ENCODE data around the gene CPZ. TPM values are rescaled to one million over a fixed set of nuclear protein-coding genes. Genes with fewer than 3 reads are reported as not detected.

CPZ gene
- polyA plus RNA-seq, 3 donors from 2014 or later: not detected

DNA sequence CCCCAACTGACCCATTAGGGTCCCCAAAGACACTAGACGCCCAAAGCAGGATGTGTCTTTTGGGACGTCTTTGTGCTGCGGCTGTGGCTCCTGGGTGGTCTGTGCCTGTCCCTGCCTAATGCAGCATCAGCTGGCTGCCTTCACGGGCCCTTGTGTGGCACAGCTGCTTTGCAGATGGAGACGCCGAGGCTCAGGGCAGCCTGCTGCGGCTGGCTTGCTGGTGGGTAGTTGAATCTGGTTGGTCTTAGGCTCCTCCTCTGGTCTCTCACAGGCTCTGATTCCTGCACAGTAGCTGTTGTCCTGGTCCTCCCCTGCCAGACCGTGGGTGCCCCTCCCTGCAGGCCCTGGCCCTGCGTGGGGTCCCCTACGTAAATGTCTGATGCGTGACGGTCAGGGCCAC is 8.1 kb downstream of the CPZ start:
- Mint-ChIP-seq H3K4me1 (no peaks in the 10 kb centered on the region), H3K27ac (no peak overlapping the region)

DNA sequence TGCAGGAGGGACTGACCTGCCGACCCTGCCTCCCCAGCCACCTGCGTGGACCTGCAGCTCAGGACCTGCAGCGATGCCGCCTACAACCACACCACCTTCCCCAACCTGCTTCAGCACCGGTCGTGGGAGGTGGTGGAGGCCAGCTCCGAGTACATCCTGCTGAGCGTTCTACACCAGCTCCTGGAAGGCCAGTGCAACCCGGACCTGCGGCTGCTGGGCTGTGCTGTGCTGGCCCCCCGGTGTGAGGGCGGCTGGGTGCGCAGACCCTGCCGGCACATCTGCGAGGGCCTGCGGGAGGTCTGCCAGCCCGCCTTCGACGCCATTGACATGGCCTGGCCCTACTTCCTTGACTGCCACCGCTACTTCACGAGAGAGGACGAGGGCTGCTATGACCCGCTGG is 8.5 kb downstream of the CPZ start:
- H3K4me1 Mint-ChIP-seq: no peaks in the 10 kb centered on the region
- no peak overlapping the region for H3K4me3 Mint-ChIP-seq
- no peaks in the 10 kb centered on the region for H3K27me3 Mint-ChIP-seq (ENCODE audit: low read depth in 3 of 3)
- no peak for DNase-seq
- no peak overlapping the region for H3K27ac Mint-ChIP-seq
- no peaks in the 10 kb centered on the region for H3K36me3 Mint-ChIP-seq
- H3K9me3 Mint-ChIP-seq: no peaks in the 10 kb centered on the region

More for the DNA sequence above, 8.1 kb downstream of the CPZ start:
- no peaks in the 10 kb centered on the region for H3K36me3 Mint-ChIP-seq
- H3K9me3 Mint-ChIP-seq: no peaks in the 10 kb centered on the region
- no peaks in the 10 kb centered on the region for H3K27me3 Mint-ChIP-seq (ENCODE audit: low read depth in 3 of 3)
- no peak for DNase-seq
- H3K4me3 Mint-ChIP-seq: no peak overlapping the region

DNA sequence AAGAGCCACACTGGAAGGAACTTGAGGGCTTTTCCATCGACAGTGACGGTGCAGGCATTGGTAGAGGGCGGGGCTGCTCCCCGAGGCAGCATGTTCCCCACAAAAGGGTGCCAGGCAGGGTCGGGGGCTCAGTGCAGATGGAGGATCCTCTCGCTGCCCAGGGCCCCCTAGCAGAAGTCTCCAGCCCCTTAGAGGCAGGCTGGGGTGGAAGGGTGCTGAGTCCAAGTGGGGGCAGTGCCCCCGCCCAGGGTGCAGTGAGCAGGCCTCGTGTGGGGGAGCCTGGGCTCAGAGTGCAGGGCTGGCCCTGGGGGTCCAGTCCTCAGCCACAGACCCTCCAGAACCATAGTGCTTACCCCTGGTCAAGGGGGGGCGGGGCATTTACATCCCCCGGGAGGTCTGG is 9.0 kb downstream of the CPZ start:
- Mint-ChIP-seq H3K9me3 (no peaks in the 10 kb centered on the region), H3K4me3 (no peak overlapping the region), H3K4me1 (no peaks in the 10 kb centered on the region), H3K36me3 (no peaks in the 10 kb centered on the region), H3K27ac (no peak overlapping the region), H3K27me3 (ENCODE audit: low read depth in 3 of 3) (no peaks in the 10 kb centered on the region)
- DNase-seq: no peak

DNA sequence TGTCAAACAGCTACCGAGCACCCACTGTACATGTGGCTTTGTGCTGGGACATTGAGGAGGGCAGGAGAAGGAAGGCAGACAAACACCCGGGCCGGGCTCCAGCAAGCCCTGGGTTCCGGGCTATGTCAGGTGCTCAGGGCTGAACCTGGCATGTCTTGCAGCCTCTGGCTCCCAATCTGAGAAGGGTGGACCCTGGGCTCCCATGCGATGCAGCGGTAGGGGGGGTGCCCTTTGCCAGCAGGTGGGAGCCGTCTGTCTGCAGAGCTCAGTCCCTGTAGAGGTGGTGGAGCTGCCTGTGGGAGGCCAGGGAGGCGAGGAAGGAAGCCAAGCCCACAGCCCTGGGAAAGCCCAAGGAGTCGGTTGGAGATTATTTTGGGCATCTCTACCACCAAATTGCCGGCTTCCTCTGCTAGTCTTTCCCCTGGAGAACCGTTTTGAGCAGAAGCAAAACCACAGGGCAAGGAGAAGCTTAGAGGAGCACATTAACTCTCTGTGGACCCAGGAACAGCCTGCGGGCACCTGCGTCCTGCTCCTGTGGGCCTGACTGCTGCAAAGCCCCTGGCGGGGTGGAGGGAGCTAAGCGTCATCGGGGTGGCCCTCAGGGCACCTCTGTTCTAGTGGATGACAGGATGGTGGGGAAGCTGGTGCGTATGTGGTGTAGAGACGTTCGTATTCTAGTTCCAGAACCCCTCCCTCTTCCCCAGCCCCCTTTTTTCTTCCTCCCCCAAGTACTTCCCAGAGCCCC is 10.3 kb downstream of the CPZ start:
- no peaks in the 10 kb centered on the region for H3K4me1 Mint-ChIP-seq
- no peak overlapping the region for H3K27ac Mint-ChIP-seq
- no peak overlapping the region for H3K4me3 Mint-ChIP-seq
- no peaks in the 10 kb centered on the region for H3K36me3 Mint-ChIP-seq
- DNase-seq: no peak
- no peaks in the 10 kb centered on the region for H3K9me3 Mint-ChIP-seq
- H3K27me3 Mint-ChIP-seq (ENCODE audit: low read depth in 3 of 3): no peaks in the 10 kb centered on the region

DNA sequence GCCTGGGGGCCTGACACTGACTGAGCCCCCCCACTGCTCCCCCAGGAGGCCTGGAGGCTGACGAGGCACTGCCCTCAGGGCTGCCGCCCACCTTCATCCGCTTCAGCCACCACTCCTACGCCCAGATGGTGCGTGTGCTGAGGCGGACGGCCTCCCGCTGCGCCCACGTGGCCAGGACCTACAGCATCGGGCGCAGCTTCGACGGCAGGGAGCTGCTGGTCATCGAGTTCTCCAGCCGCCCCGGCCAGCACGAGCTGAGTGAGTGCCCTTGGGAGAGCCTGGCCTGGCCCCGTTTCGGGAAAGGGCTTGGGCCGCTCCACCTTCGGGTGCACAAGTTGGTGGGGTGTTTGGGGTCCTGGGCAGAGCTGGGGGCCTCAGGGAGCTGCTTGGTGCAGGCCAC is 11.4 kb downstream of the CPZ start:
- no peaks in the 10 kb centered on the region for H3K36me3 Mint-ChIP-seq
- no peak overlapping the region for H3K27ac Mint-ChIP-seq
- H3K27me3 Mint-ChIP-seq (ENCODE audit: low read depth in 3 of 3): no peaks in the 10 kb centered on the region
- no peaks in the 10 kb centered on the region for H3K4me1 Mint-ChIP-seq
- no peaks in the 10 kb centered on the region for H3K9me3 Mint-ChIP-seq
- no peak overlapping the region for H3K4me3 Mint-ChIP-seq
- no peak for DNase-seq

DNA sequence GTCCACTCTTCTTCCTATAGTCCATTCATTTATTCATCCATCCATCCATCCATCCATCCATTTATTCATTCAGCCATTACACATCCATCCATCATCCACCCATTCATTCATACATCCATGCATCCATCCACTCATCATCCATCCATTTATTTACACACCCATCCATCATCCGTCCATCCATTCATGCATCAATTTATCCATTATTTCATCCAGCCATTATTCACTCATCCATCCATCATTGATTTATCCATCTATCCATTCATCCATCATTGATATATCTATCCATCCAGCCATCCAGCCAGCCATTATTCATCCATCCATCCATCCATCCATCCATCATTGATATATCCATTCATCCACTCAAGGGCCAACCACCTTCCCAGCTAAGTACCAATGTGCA is 12.7 kb downstream of the CPZ start:
- no peaks in the 10 kb centered on the region for H3K4me1 Mint-ChIP-seq
- H3K4me3 Mint-ChIP-seq: no peak overlapping the region
- no peak for DNase-seq
- H3K9me3 Mint-ChIP-seq: no peaks in the 10 kb centered on the region
- H3K27ac Mint-ChIP-seq: no peak overlapping the region
- H3K27me3 Mint-ChIP-seq (ENCODE audit: low read depth in 3 of 3): peaks cover 0 to 2% (median 0%) of the 10 kb centered on the region in 3 donors
- no peaks in the 10 kb centered on the region for H3K36me3 Mint-ChIP-seq

DNA sequence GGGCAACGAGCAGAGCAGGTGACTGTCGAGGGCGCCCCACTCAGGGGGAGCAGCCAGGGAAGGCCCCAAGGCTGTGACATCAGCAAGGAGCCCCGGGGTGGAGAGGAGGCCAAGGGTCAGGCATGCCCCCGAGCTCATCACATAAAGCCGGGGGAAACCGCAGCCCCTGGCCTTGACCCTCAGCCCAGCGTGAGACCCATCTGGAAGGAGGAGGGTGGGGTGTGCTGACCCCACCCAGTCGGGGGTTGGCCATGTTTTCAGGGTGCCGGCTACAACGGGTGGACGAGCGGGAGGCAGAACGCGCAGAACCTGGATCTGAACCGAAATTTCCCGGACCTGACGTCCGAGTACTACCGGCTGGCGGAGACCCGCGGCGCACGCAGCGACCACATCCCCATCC is 13.9 kb downstream of the CPZ start:
- no peak overlapping the region for H3K27ac Mint-ChIP-seq
- DNase-seq: no peak
- no peak overlapping the region for H3K4me3 Mint-ChIP-seq
- no peaks in the 10 kb centered on the region for H3K36me3 Mint-ChIP-seq
- H3K4me1 Mint-ChIP-seq: no peaks in the 10 kb centered on the region
- peaks cover 0 to 5% (median 0%) of the 10 kb centered on the region in 3 donors for H3K27me3 Mint-ChIP-seq (ENCODE audit: low read depth in 3 of 3)
- H3K9me3 Mint-ChIP-seq: no peaks in the 10 kb centered on the region

DNA sequence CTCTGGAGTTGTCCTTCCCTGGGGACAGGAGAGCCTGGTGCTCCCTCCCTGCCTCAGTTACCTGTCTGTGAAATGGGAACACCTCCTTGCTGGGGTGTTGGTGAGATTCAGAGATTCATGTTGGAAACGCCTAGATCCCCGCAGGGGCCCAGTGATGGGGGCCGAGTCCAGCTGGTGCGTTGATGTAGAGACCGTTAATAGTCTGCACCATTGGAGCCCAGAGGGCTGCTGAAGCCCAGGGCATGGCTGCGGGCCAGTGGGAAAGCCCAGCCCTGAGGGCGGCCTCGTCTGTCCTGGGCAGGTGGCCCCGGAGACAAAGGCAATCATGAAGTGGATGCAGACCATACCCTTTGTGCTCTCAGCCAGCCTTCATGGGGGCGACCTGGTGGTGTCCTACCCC is 14.4 kb downstream of the CPZ start:
- H3K36me3 Mint-ChIP-seq: no peaks in the 10 kb centered on the region
- peaks cover 0 to 5% (median 0%) of the 10 kb centered on the region in 3 donors for H3K27me3 Mint-ChIP-seq (ENCODE audit: low read depth in 3 of 3)
- H3K4me3 Mint-ChIP-seq: no peak overlapping the region
- DNase-seq: no peak
- no peaks in the 10 kb centered on the region for H3K9me3 Mint-ChIP-seq
- H3K27ac Mint-ChIP-seq: no peak overlapping the region
- H3K4me1 Mint-ChIP-seq: no peaks in the 10 kb centered on the region

DNA sequence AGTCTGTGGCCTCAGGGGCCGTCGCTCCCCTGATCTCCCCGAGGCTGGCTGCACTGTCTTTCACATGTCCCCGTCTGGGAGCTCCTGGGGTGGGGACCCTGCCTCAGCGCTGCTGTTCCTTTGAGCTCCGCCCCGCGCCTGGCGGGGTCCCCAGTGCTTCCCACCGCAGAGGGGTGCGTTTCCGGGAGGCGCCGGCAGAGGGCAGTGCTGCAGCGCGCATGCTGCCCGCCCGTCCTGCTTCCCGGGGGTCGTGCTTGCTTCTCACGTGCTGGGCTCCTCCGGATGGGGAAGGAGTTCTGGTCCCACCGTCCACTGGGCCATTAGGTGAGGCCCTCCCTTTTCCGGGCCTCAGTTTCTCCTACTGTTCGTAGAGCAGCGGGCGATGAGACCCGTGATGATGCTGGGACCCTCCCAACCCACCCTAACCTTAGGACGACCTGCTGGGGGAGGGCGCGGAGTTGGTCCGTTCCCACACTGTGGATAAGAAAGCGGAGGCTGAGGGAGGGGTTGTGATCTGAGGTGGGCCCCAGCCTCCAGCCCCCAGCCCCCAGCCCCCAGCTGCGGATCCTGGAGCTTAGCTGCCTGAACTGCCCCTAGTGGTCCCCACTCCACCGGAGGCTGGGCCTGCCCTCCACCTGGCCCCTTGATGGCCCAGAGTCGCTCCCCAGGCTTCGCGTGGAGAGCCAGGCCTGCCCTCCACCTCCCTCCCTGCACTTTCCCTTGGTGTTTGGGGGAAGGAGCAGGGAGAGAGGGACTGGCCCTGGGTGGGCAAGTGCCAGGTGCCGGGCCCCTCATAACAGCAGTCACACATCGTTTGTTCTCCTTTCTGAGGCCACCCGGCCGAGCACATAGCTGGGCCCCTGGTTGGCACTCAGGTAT is 15.3 kb downstream of the CPZ start:
- DNase-seq: peak in 1 of 3 donors; percentile 21
- no peaks in the 10 kb centered on the region for H3K4me1 Mint-ChIP-seq
- H3K27ac Mint-ChIP-seq: no peak overlapping the region
- H3K36me3 Mint-ChIP-seq: no peaks in the 10 kb centered on the region
- no peaks in the 10 kb centered on the region for H3K9me3 Mint-ChIP-seq
- H3K27me3 Mint-ChIP-seq (ENCODE audit: low read depth in 3 of 3): peaks cover 0 to 5% (median 0%) of the 10 kb centered on the region in 3 donors
- no peak overlapping the region for H3K4me3 Mint-ChIP-seq

DNA sequence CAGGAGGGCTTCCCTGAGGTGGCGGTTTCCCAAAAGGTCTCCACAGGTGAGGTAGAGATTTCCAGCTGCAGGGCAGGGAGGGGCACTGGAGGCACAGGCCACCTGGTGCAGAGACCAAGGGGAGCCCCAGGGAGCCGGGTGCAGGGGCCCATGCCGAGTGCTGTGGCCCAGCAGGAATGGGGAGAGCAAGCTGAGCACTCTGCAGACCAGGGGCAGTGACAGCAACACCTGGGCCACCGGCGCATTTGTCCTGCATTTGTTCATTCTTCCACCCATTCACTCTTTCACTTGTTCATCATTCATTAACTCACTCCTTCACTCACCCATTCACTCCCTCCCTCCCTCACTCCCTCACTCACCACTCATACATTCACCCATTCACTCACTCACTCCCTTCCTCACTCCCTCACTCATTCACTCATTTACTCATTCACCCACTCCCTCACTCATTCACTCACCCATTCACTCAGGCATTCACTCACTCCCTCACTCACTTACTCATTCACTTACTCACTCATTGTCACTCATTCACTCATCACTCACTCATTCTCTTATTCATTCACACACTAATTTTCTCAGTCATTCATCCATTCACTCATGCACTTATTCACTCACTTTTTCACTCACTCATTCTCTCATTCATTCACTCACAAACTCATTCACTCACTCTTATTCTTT is 16.3 kb downstream of the CPZ start:
- Mint-ChIP-seq H3K4me3 (no peak overlapping the region), H3K36me3 (no peaks in the 10 kb centered on the region), H3K4me1 (no peaks in the 10 kb centered on the region), H3K9me3 (no peaks in the 10 kb centered on the region), H3K27ac (no peak overlapping the region), H3K27me3 (ENCODE audit: low read depth in 3 of 3) (peaks cover 0 to 5% (median 0%) of the 10 kb centered on the region in 3 donors)
- DNase-seq: no peak

DNA sequence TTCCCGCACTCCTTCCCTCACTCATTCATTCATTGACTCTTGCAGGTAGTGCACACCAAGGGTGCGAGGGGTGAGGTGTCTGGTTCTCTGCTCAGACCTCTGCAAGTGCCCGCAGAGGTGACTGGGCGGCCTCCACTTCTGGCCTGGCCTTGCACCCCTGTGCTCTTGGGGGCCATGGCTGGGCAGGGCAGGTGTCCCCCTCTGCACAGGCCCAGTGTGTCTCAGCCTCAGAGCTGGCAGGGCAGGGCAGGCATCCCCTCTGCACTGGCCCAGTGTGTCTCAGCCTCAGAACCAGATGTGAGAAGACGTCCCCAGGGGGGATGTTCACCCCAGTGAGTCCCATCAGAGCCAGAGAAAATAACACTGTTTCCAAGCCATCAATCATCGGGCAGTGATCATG is 16.8 kb downstream of the CPZ start:
- peaks cover 0 to 5% (median 0%) of the 10 kb centered on the region in 3 donors for H3K27me3 Mint-ChIP-seq (ENCODE audit: low read depth in 3 of 3)
- no peaks in the 10 kb centered on the region for H3K9me3 Mint-ChIP-seq
- H3K4me3 Mint-ChIP-seq: no peak overlapping the region
- DNase-seq: no peak
- H3K36me3 Mint-ChIP-seq: no peaks in the 10 kb centered on the region
- no peaks in the 10 kb centered on the region for H3K4me1 Mint-ChIP-seq
- no peak overlapping the region for H3K27ac Mint-ChIP-seq

DNA sequence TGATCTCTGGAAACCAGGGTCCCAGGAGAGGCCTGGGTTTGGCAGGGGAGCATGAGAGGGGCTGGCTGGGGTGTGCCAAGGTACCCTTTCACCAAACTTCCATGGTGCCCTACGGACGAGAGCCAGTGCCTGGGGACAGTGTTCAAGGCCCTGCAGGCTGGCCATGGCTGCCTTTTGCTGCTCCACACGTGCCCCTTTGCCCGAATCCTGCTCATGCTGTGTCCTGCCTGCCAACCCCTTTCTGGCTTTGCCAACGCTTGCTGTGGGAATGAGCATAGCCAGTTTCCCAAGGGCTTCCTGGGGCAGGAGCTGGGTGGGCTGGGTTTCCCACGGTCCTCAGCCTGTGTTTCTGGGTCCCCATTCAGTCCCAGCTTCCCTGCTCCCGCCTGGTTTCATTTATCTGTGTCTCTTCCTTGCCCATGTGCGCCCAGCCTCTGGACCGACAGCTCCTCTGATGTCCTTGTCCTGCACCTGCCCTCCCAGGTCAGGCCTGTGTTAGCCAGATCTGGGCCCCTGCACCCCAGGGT is 17.3 kb downstream of the CPZ start:
- H3K4me3 Mint-ChIP-seq: no peak overlapping the region
- no peaks in the 10 kb centered on the region for H3K4me1 Mint-ChIP-seq
- no peak overlapping the region for H3K27ac Mint-ChIP-seq
- H3K27me3 Mint-ChIP-seq (ENCODE audit: low read depth in 3 of 3): peaks cover 0 to 5% (median 0%) of the 10 kb centered on the region in 3 donors
- H3K9me3 Mint-ChIP-seq: no peaks in the 10 kb centered on the region
- no peaks in the 10 kb centered on the region for H3K36me3 Mint-ChIP-seq
- no peak for DNase-seq

DNA sequence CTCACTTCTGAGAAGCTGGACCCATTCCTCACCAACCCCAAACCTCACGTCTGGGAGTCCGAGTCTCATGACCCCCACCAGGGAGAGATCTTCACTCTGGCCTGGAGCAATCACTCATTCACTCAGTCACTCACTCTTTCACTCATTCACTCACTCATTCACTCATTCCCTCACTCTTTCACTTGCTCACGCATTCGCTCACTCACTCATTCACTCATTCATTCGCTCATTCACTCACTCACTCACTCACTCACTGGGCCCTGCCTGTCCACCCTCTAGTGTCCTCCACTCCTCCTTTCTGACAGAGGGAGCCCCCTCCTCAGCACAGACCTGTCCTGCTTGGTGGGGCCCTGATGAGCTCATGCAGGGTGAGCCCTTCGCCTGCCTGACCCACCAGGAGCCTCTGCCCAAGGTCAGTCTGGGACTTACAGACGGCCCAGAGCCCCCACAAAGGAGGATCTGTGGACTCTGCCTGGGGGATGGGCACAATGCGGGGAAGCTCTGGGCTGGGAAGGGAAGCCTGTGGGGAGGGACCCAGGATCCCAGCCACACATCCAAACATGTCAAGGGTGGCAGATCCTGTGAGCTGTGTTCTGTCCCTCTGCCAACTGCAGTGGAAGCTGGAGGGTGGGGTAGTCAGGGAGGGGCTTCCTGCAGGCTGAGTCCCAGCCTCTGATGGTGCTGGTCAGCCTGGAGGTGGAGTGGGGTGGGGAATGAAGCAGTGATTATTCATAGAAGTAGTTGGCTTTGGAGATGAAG is 18.5 kb downstream of the CPZ start:
- no peak overlapping the region for H3K27ac Mint-ChIP-seq

More for the DNA sequence above, 18.5 kb downstream of the CPZ start:
- H3K36me3 Mint-ChIP-seq: no peaks in the 10 kb centered on the region
- no peak overlapping the region for H3K4me3 Mint-ChIP-seq
- H3K27me3 Mint-ChIP-seq (ENCODE audit: low read depth in 3 of 3): peaks cover 0 to 5% (median 3%) of the 10 kb centered on the region in 3 donors
- H3K9me3 Mint-ChIP-seq: no peaks in the 10 kb centered on the region
- no peak for DNase-seq
- H3K4me1 Mint-ChIP-seq: no peaks in the 10 kb centered on the region

Data from immature natural killer cell (primary cell).